ENCODE measurements around the gene CXCL14.

Gene CXCL14

GRCh38 chr5:135602882-135603721 is 24.3 kb upstream of the CXCL14 start:
- no peak overlapping the region for H3K4me3 ChIP-seq (ENCODE audit: low read length)
- no peak for TF ChIP-seq CTCF (conservative IDR thresholded peaks at IDR 0.05; ENCODE audit: low read length)
- DNase-seq (ENCODE audit: low read depth): no peak

- no peak for TF ChIP-seq CTCF (conservative IDR thresholded peaks at IDR 0.05; ENCODE audit: low read length)
- no peak overlapping the region for H3K4me3 ChIP-seq (ENCODE audit: low read length)
- no peak for DNase-seq (ENCODE audit: low read depth)
Observed at GRCh38 chr5:135601466-135601865, 22.7 kb upstream of the CXCL14 start.

GRCh38 chr5:135600971-135601381 is 22.2 kb upstream of the CXCL14 start:
- H3K4me3 ChIP-seq (ENCODE audit: low read length): no peak overlapping the region
- DNase-seq (ENCODE audit: low read depth): no peak
- no peak for TF ChIP-seq CTCF (conservative IDR thresholded peaks at IDR 0.05; ENCODE audit: low read length)

- DNase-seq (ENCODE audit: low read depth): no peak
- no peak overlapping the region for H3K4me3 ChIP-seq (ENCODE audit: low read length)
- TF ChIP-seq CTCF (conservative IDR thresholded peaks at IDR 0.05; ENCODE audit: low read length): no peak
Observed at GRCh38 chr5:135600152-135600570, 21.4 kb upstream of the CXCL14 start.

GRCh38 chr5:135599421-135600151 is 20.8 kb upstream of the CXCL14 start:
- no peak for TF ChIP-seq CTCF (conservative IDR thresholded peaks at IDR 0.05; ENCODE audit: low read length)

GRCh38 chr5:135598691-135599395 is 20.1 kb upstream of the CXCL14 start:
- H3K4me3 ChIP-seq (ENCODE audit: low read length): no peak overlapping the region
- TF ChIP-seq CTCF (conservative IDR thresholded peaks at IDR 0.05; ENCODE audit: low read length): no peak
- DNase-seq (ENCODE audit: low read depth): no peak

More at GRCh38 chr5:135599421-135600151, 20.8 kb upstream of the CXCL14 start:
- H3K4me3 ChIP-seq (ENCODE audit: low read length): no peak overlapping the region
- no peak for DNase-seq (ENCODE audit: low read depth)

All from AG10803 (cell line).